Neural cell (in vitro differentiated cells): ENCODE measurements around the gene TMEM40. TPM values are rescaled to one million over a fixed set of nuclear protein-coding genes. Genes with fewer than 3 reads are reported as not detected.

Experiments used
- H2AFZ ChIP-seq: fragments of 200-600, 300-800 bp; sonication (generic), shearing (Covaris generic); 2 replicates; pipeline ENCODE4 v1.6.0; 2014; ENCODE audit warnings: low read depth, mild to moderate bottlenecking, antibody characterized with exemption, low read length, moderate library complexity
- H3F3A ChIP-seq: fragments of 200-600 bp; shearing (Covaris generic); 2 replicates; pipeline ENCODE4 v1.6.1; 2016; ENCODE audit warnings: mild to moderate bottlenecking, moderate library complexity, mixed read lengths, antibody characterized with exemption, low read length; ENCODE audit not compliant: insufficient read depth, poor library complexity, severe bottlenecking
- H3K27ac ChIP-seq: fragments of 200-600, 300-800 bp; sonication (generic), shearing (Covaris generic); 2 replicates; pipeline ENCODE4 v1.5.1; 2014; ENCODE audit warnings: mild to moderate bottlenecking, low read length, moderate library complexity
- H3K27me3 ChIP-seq: fragments of 300-800, 200-600 bp; sonication (generic), shearing (Covaris generic); 2 replicates; pipeline ENCODE4 v1.6.0; 2014; ENCODE audit warnings: mild to moderate bottlenecking, low read depth, low read length, moderate library complexity; ENCODE audit not compliant: insufficient read depth
- H3K36me3 ChIP-seq: fragments of 300-800, 200-600 bp; sonication (generic), shearing (Covaris generic); 2 replicates; pipeline ENCODE4 v1.5.1; 2014; ENCODE audit warnings: mild to moderate bottlenecking, antibody characterized with exemption, low read length, moderate library complexity; ENCODE audit not compliant: insufficient read depth
- H3K4me2 ChIP-seq: fragments of 300-800, 200-600 bp; sonication (generic), shearing (Covaris generic); 2 replicates; pipeline ENCODE4 v1.6.0; 2014; ENCODE audit warnings: mild to moderate bottlenecking, low read length
- H3K4me3 ChIP-seq: fragments of 300-800, 200-600 bp; sonication (generic), shearing (Covaris generic); 2 replicates; pipeline ENCODE4 v1.5.1; 2014; ENCODE audit warnings: mild to moderate bottlenecking, low read length, moderate library complexity
- H3K79me2 ChIP-seq: fragments of 200-600 bp; shearing (Covaris generic); replicated peaks from 2 replicates; pipeline ENCODE4 v1.6.0; 2014; ENCODE audit warnings: mild to moderate bottlenecking, low read length, moderate library complexity; ENCODE audit not compliant: insufficient read depth
- H3K9ac ChIP-seq: fragments of 300-800, 200-600 bp; sonication (generic), shearing (Covaris generic); 2 replicates; pipeline ENCODE4 v1.6.1; 2016; ENCODE audit warnings: mild to moderate bottlenecking, low read length, mixed read lengths
- H3K9me2 ChIP-seq: fragments of 200-600 bp; shearing (Covaris generic); 2 replicates; pipeline ENCODE4 v1.6.1; 2016; ENCODE audit warnings: mild to moderate bottlenecking, low read length, mixed read lengths; ENCODE audit not compliant: insufficient read depth
- H3K9me3 ChIP-seq: fragments of 200-600, 300-800 bp; sonication (generic), shearing (Covaris generic); 2 replicates; pipeline ENCODE4 v1.6.1; 2016; ENCODE audit warnings: mild to moderate bottlenecking, mixed run types, low read length, moderate library complexity, mixed read lengths
- H4K20me1 ChIP-seq: fragments of 200-600 bp; shearing (Covaris generic); 2 replicates; pipeline ENCODE4 v1.6.1; 2016; ENCODE audit warnings: mild to moderate bottlenecking, mixed run types; ENCODE audit not compliant: insufficient read depth
- CTCF ChIP-seq: fragments of 450-650 bp; IDR thresholded peaks from 2 replicates; pipeline ENCODE4 v1.5.1; 2014; ENCODE audit warnings: antibody characterized with exemption, mild to moderate bottlenecking, moderate library complexity; ENCODE audit not compliant: poor library complexity, severe bottlenecking
- EP300 ChIP-seq: fragments of 450-650 bp; conservative IDR thresholded peaks from 2 replicates; pipeline ENCODE4 v1.6.1; 2014; ENCODE audit warnings: antibody characterized with exemption, mild to moderate bottlenecking, moderate library complexity; ENCODE audit not compliant: poor library complexity, severe bottlenecking
- EZH2 ChIP-seq: fragments of 200-600, 300-800 bp; shearing (Covaris generic), sonication (generic); IDR thresholded peaks from 2 replicates; pipeline ENCODE4 v1.6.1; 2014; ENCODE audit warnings: antibody characterized with exemption, low read length, borderline replicate concordance, mild to moderate bottlenecking; ENCODE audit not compliant: insufficient read depth, poor library complexity, severe bottlenecking
- MXI1 ChIP-seq: fragments of 450-650 bp; conservative IDR thresholded peaks from 2 replicates; pipeline ENCODE4 v1.6.1; 2014; ENCODE audit warnings: antibody characterized with exemption, mild to moderate bottlenecking; ENCODE audit not compliant: poor library complexity, severe bottlenecking
- POLR2AphosphoS5 ChIP-seq: IDR thresholded peaks from 2 replicates; pipeline ENCODE4 v1.6.1; 2012
- RAD21 ChIP-seq: fragments of 450-650 bp; conservative IDR thresholded peaks from 2 replicates; pipeline ENCODE4 v1.6.1; 2014; ENCODE audit warnings: antibody characterized with exemption, mild to moderate bottlenecking, moderate library complexity
- SMC3 ChIP-seq: fragments of 450-650 bp; conservative IDR thresholded peaks from 2 replicates; pipeline ENCODE4 v1.6.1; 2014; ENCODE audit warnings: antibody characterized with exemption, mild to moderate bottlenecking, moderate library complexity; ENCODE audit not compliant: poor library complexity
- TAF1 ChIP-seq: IDR thresholded peaks from 2 replicates; pipeline ENCODE4 v1.6.1; 2012; ENCODE audit warnings: low read depth
- polyA plus RNA-seq: library from polyadenylated mRNA; depleted of rRNA; stranded (reverse); fragments of >200 nt; gene quantifications from 2 replicates; pipeline ENCODE4 v1.2.3, GENCODE V29; 2014
- TF ChIP-seq, protein P1 (sequence below): IDR thresholded peaks from 2 replicates; pipeline ENCODE4 v1.6.1; 2012; ENCODE audit warnings: borderline replicate concordance

TMEM40 gene
- polyA plus RNA-seq, 1 donor from 2014 or later = not detected

- TF ChIP-seq EP300 (peak; percentile 30), EZH2 (no peak), RAD21 (no peak), MXI1 (peak; percentile 46), CTCF (no peak), POLR2AphosphoS5 (peak; percentile 61), TAF1 (no peak), SMC3 (peak; percentile 30)
- TF ChIP-seq, protein P1, sequence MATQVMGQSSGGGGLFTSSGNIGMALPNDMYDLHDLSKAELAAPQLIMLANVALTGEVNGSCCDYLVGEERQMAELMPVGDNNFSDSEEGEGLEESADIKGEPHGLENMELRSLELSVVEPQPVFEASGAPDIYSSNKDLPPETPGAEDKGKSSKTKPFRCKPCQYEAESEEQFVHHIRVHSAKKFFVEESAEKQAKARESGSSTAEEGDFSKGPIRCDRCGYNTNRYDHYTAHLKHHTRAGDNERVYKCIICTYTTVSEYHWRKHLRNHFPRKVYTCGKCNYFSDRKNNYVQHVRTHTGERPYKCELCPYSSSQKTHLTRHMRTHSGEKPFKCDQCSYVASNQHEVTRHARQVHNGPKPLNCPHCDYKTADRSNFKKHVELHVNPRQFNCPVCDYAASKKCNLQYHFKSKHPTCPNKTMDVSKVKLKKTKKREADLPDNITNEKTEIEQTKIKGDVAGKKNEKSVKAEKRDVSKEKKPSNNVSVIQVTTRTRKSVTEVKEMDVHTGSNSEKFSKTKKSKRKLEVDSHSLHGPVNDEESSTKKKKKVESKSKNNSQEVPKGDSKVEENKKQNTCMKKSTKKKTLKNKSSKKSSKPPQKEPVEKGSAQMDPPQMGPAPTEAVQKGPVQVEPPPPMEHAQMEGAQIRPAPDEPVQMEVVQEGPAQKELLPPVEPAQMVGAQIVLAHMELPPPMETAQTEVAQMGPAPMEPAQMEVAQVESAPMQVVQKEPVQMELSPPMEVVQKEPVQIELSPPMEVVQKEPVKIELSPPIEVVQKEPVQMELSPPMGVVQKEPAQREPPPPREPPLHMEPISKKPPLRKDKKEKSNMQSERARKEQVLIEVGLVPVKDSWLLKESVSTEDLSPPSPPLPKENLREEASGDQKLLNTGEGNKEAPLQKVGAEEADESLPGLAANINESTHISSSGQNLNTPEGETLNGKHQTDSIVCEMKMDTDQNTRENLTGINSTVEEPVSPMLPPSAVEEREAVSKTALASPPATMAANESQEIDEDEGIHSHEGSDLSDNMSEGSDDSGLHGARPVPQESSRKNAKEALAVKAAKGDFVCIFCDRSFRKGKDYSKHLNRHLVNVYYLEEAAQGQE = peak; percentile 61
- H3K79me2 ChIP-seq = no peaks in the 10 kb centered on the region
- no peaks in the 10 kb centered on the region for H3K9me3 ChIP-seq
- H3K9ac ChIP-seq = peak within 1 kb of the TSS; percentile 84
- H3K9me2 ChIP-seq = no peaks in the 10 kb centered on the region
- H3K27me3 ChIP-seq = no peaks in the 10 kb centered on the region
- no peaks in the 10 kb centered on the region for H4K20me1 ChIP-seq
- peak within 1 kb of the TSS; percentile 75 for H3K4me3 ChIP-seq
- peak within 1 kb of the TSS; percentile 76 for H3K4me2 ChIP-seq
- no peaks in the 10 kb centered on the region for H3F3A ChIP-seq
- H2AFZ ChIP-seq = peak within 1 kb of the TSS; percentile 76
- H3K27ac ChIP-seq = peak within 1 kb of the TSS; percentile 42
- no peaks in the 10 kb centered on the region for H3K36me3 ChIP-seq
Observed at GRCh38 chr3:12796171-12797123, 37.4 kb upstream of the TMEM40 start, which contains the start of gene CAND2. Gene CAND2 (plus strand): TSS chr3:12796680. CDS start chr3:12796721, 41 bp downstream.

GRCh38 chr3:12793701-12794100 is 34.6 kb upstream of the TMEM40 start:
- H3K4me3 ChIP-seq = no peak overlapping the region
- H3K36me3 ChIP-seq = no peaks in the 10 kb centered on the region
- H3K9me2 ChIP-seq = no peaks in the 10 kb centered on the region
- H3K9me3 ChIP-seq = no peaks in the 10 kb centered on the region
- H3K9ac ChIP-seq = no peak overlapping the region
- no peak overlapping the region for H2AFZ ChIP-seq
- no peak overlapping the region for H3K27ac ChIP-seq
- H3F3A ChIP-seq = no peaks in the 10 kb centered on the region
- no peaks in the 10 kb centered on the region for H4K20me1 ChIP-seq
- no peak overlapping the region for H3K4me2 ChIP-seq
- no peaks in the 10 kb centered on the region for H3K79me2 ChIP-seq
- TF ChIP-seq POLR2AphosphoS5 (no peak), RAD21 (no peak), MXI1 (no peak)
- TF ChIP-seq, protein P1 = no peak
- no peaks in the 10 kb centered on the region for H3K27me3 ChIP-seq
